Fibroblast of lung (primary cell): ENCODE results near the gene TRAPPC12. TPM values are rescaled to one million over a fixed set of nuclear protein-coding genes. Genes with fewer than 3 reads are reported as not detected.

ENCODE experiments used
- DNase-seq, 2 donors: peaks; one replicate each; pipeline versions ENCODE4 v3.0.0 to v3.0.0-alpha.2; 2010; ENCODE audit warnings: low read depth in 2 of 2
- H2AFZ ChIP-seq: 2 replicates; pipeline ENCODE4 v1.5.1; 2012; ENCODE audit warnings: low read length, control low read depth, inconsistent platforms
- H3K27ac ChIP-seq: 2 replicates; pipeline ENCODE4 v1.5.1; 2011; ENCODE audit warnings: low read length, control low read depth; ENCODE audit not compliant: insufficient read depth
- H3K27me3 ChIP-seq: 2 replicates; pipeline ENCODE4 v1.5.1; 2011; ENCODE audit warnings: mild to moderate bottlenecking, low read length; ENCODE audit not compliant: control insufficient read depth, insufficient read depth
- H3K36me3 ChIP-seq: 2 replicates; pipeline ENCODE4 v1.5.1; 2011; ENCODE audit warnings: low read length; ENCODE audit not compliant: control insufficient read depth, insufficient read depth
- H3K4me1 ChIP-seq: 2 replicates; pipeline ENCODE4 v1.5.1; 2011; ENCODE audit warnings: low read length; ENCODE audit not compliant: control insufficient read depth, insufficient read depth; ENCODE audit errors: extremely low read depth
- H3K4me2 ChIP-seq: 2 replicates; pipeline ENCODE4 v1.5.1; 2011; ENCODE audit warnings: low read length, control low read depth; ENCODE audit not compliant: insufficient read depth; ENCODE audit errors: extremely low read depth
- H3K4me3 ChIP-seq, 4 experiments: fragments of 200-600 bp in 1 of 4; sonication (generic) in 1 of 4; replicated peaks in 1 of 4; 2 replicates each; pipeline ENCODE4 v1.5.1; 2011 to 2016; ENCODE audit warnings: low read length in 4 of 4, low read depth in 3 of 4, mild to moderate bottlenecking in 3 of 4, control low read depth in 2 of 4, inconsistent platforms in 1 of 4, mixed read lengths in 1 of 4; ENCODE audit not compliant: insufficient read depth in 1 of 4; ENCODE audit errors: control extremely low read depth in 1 of 4
- H3K79me2 ChIP-seq: 2 replicates; pipeline ENCODE4 v1.5.1; 2012; ENCODE audit warnings: mild to moderate bottlenecking, low read length, inconsistent platforms; ENCODE audit not compliant: control insufficient read depth, insufficient read depth
- H3K9ac ChIP-seq: 2 replicates; pipeline ENCODE4 v1.5.1; 2011; ENCODE audit warnings: mild to moderate bottlenecking, low read length, control low read depth; ENCODE audit not compliant: insufficient read depth
- H3K9me3 ChIP-seq: 2 replicates; pipeline ENCODE4 v1.5.1; 2012; ENCODE audit warnings: low read depth, low read length; ENCODE audit not compliant: control insufficient read depth, insufficient read depth
- H4K20me1 ChIP-seq: 2 replicates; pipeline ENCODE4 v1.5.1; 2011; ENCODE audit warnings: low read length; ENCODE audit not compliant: control insufficient read depth, insufficient read depth; ENCODE audit errors: extremely low read depth
- EZH2 ChIP-seq: IDR thresholded peaks from 2 replicates; pipeline ENCODE4 v1.5.1; 2012; ENCODE audit warnings: low read length, control low read depth, mild to moderate bottlenecking; ENCODE audit errors: missing control alignments
- polyA plus RNA-seq, 2 donors: library from polyadenylated mRNA; depleted of rRNA in 1 of 2; stranded (reverse) in 1 of 2; unstranded in 1 of 2; fragments of >200 nt; gene quantifications; 2 replicates each; pipeline ENCODE4 v1.2.1, GENCODE V29; 2011 to 2012; ENCODE audit warnings: missing spikeins in 1 of 2
- total RNA-seq: library from RNA; depleted of rRNA; stranded (reverse); fragments of >200 nt; gene quantifications from 2 replicates; pipeline ENCODE4 v1.2.1, GENCODE V29; 2014
- TF ChIP-seq, protein P1 (sequence below), 2 donors: IDR thresholded peaks in 1 of 2; conservative IDR thresholded peaks in 1 of 2; 1 replicate in 1 of 2; 2 replicates in 1 of 2; pipeline ENCODE4 v1.5.1; 2011 to 2012; ENCODE audit warnings: low read length in 2 of 2, control low read depth in 1 of 2, inconsistent platforms in 1 of 2, low read depth in 1 of 2, mild to moderate bottlenecking in 1 of 2

Gene TRAPPC12
- total and polyA plus RNA-seq, 2 donors (not counting 1 experiment from before 2014, with no cell fraction given): 33.7 to 53.2 TPM

DNA sequence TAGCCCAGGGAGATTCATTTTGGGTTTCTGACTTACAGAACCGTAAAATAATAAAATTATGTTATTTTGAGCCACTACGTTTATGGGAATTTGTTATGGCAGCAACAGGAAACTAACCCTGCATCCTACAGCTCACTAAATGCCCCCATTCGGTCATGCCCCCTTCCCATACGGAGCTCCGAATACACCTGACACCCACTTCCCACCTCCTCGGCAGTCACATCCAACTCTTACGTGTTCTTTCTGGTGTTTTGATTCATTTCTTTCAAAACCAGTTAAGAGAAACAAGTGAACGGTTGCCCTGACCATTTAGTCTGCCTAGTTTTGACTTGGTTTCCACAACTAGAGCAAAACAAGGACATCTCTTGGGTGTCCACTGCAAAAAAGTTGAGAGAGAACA is 21.6 kb upstream of the TRAPPC12 start:
- H3K4me2 ChIP-seq: no peak overlapping the region
- H3K9me3 ChIP-seq: no peaks in the 10 kb centered on the region
- no peak for DNase-seq
- no peaks in the 10 kb centered on the region for H3K27me3 ChIP-seq
- peaks cover 3% of the 10 kb centered on the region for H3K79me2 ChIP-seq
- H3K9ac ChIP-seq: no peak overlapping the region
- H3K4me3 ChIP-seq: no peak overlapping the region
- H3K36me3 ChIP-seq: no peaks in the 10 kb centered on the region
- no peaks in the 10 kb centered on the region for H3K4me1 ChIP-seq
- no peaks in the 10 kb centered on the region for H4K20me1 ChIP-seq
- no peak overlapping the region for H2AFZ ChIP-seq
- no peak for TF ChIP-seq EZH2
- TF ChIP-seq, protein P1, sequence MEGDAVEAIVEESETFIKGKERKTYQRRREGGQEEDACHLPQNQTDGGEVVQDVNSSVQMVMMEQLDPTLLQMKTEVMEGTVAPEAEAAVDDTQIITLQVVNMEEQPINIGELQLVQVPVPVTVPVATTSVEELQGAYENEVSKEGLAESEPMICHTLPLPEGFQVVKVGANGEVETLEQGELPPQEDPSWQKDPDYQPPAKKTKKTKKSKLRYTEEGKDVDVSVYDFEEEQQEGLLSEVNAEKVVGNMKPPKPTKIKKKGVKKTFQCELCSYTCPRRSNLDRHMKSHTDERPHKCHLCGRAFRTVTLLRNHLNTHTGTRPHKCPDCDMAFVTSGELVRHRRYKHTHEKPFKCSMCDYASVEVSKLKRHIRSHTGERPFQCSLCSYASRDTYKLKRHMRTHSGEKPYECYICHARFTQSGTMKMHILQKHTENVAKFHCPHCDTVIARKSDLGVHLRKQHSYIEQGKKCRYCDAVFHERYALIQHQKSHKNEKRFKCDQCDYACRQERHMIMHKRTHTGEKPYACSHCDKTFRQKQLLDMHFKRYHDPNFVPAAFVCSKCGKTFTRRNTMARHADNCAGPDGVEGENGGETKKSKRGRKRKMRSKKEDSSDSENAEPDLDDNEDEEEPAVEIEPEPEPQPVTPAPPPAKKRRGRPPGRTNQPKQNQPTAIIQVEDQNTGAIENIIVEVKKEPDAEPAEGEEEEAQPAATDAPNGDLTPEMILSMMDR (conservative IDR thresholded peaks at IDR 0.05 in 1 of 2, IDR thresholded peaks at IDR 0.05 in 1 of 2; ENCODE audit: low read depth in 1 of 2, low read length in 2 of 2): no peak
- H3K27ac ChIP-seq: no peak overlapping the region

DNA sequence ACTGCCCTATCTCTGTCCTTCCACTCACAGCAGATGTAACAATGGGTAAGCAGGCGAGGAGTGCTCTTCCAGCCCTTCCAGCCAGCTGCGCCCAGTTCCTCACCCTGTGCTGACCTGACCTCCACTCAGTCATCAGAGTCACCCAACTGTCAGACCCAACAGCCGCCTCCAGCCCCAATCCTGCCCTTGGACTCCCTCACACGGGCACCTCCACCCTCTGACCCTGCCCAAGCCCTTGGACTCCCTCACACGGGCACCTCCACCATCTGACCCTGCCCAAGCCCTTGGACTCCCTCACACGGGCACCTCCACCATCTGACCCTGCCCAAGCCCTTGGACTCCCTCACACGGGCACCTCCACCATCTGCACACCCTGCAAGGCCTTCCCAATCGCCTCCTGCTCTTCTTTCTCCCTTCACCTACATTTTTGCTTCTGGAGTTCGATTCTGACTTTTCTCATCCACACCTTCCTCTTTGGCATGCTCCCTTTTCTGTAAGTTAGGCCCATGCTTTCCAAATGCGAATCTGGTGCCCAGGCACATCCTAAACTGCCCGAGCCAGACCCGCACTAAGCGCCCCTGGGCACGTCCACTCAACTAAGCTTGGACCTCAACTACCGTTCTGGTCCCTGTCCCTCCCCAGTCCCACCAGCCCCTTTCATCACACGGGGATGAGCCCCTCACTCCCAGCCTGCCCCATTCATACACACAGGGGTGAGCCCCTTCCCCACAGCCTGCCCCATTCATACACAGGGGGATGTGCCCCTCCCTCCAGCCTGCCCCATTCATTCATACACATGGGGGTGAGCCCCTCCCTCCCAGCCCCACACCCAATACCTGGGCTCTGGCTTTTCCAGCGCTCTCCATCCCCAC is 17.7 kb upstream of the TRAPPC12 start:
- H3K4me2 ChIP-seq: no peak overlapping the region
- no peak overlapping the region for H3K27ac ChIP-seq
- no peak overlapping the region for H2AFZ ChIP-seq
- no peaks in the 10 kb centered on the region for H3K27me3 ChIP-seq
- H3K4me3 ChIP-seq: no peak overlapping the region
- no peak for DNase-seq
- H3K9ac ChIP-seq: no peak overlapping the region
- H3K79me2 ChIP-seq: peaks cover 7% of the 10 kb centered on the region
- TF ChIP-seq, protein P1 (conservative IDR thresholded peaks at IDR 0.05 in 1 of 2, IDR thresholded peaks at IDR 0.05 in 1 of 2; ENCODE audit: low read depth in 1 of 2, low read length in 2 of 2): no peak
- H3K4me1 ChIP-seq: no peaks in the 10 kb centered on the region
- H4K20me1 ChIP-seq: no peaks in the 10 kb centered on the region
- H3K36me3 ChIP-seq: no peaks in the 10 kb centered on the region
- no peaks in the 10 kb centered on the region for H3K9me3 ChIP-seq

DNA sequence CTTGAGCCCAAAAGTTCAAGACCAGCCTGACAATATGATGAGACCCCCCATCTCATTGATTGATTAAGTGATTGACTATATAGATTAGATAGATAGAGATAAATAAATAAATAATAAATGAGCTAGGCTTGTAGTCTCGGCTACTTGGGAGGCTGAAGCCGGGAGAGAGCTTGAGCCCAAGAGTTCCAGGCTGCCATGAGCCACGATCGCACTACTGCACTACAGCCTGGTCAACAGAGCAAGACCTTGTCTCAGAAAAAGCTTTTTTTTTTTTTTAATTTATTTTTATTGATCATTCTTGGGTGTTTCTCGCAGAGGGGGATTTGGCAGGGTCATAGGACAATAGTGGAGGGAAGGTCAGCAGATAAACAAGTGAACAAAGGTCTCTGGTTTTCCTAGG is 14.3 kb upstream of the TRAPPC12 start:
- TF ChIP-seq, protein P1 (conservative IDR thresholded peaks at IDR 0.05 in 1 of 2, IDR thresholded peaks at IDR 0.05 in 1 of 2; ENCODE audit: low read depth in 1 of 2, low read length in 2 of 2): no peak
- no peak for TF ChIP-seq EZH2
- Histone ChIP-seq H2AFZ (no peak overlapping the region), H3K4me1 (no peaks in the 10 kb centered on the region), H3K79me2 (peaks cover 12% of the 10 kb centered on the region), H3K27ac (no peak overlapping the region), H3K4me3 (no peak overlapping the region), H4K20me1 (no peaks in the 10 kb centered on the region), H3K36me3 (no peaks in the 10 kb centered on the region), H3K9ac (no peak overlapping the region), H3K4me2 (no peak overlapping the region), H3K27me3 (no peaks in the 10 kb centered on the region), H3K9me3 (no peaks in the 10 kb centered on the region)
- no peak for DNase-seq
